ENCODE data around the gene DNMT3L. TPM values are rescaled to one million over a fixed set of nuclear protein-coding genes. Genes with fewer than 3 reads are reported as not detected.
"Not testable (repeated sequence)": the region's sequence is repeated elsewhere in the genome, so short reads cannot be mapped to it uniquely, and the experiment has no call there.

DNMT3L gene
- total RNA-seq, 1 donor from 2014 or later: 1.1 TPM

- DNase-seq (ENCODE audit: low spot score); ATAC-seq: not testable (repeated sequence)
Observed at GRCh38 chr21:44202590-44203299, 59.0 kb downstream of the DNMT3L start.

- ATAC-seq; DNase-seq (ENCODE audit: low spot score): not testable (repeated sequence)
Observed at GRCh38 chr21:44199997-44200396, 61.7 kb downstream of the DNMT3L start.

- DNase-seq (ENCODE audit: low spot score): peak; percentile 16
- no peak for ATAC-seq
Observed at GRCh38 chr21:44199448-44199847, 62.2 kb downstream of the DNMT3L start.

- DNase-seq (ENCODE audit: low spot score); ATAC-seq: not testable (repeated sequence)
Observed at GRCh38 chr21:44197156-44197516, 64.6 kb downstream of the DNMT3L start.

Other genes starting within 250 kb of the DNMT3L start
- 21.2 TPM for gene TRAPPC10, start 249.6 kb downstream of the DNMT3L start, total RNA-seq
- 4.8 TPM for gene PWP2, start 154.5 kb downstream of the DNMT3L start, total RNA-seq
- gene GATD3, start 128.2 kb downstream of the DNMT3L start, total RNA-seq: 41.2 TPM
- gene ICOSLG, start 21.0 kb downstream of the DNMT3L start, total RNA-seq: 3.8 TPM
- gene AIRE, start 24.0 kb upstream of the DNMT3L start, total RNA-seq: not detected
- gene PFKL, start 38.2 kb upstream of the DNMT3L start, total RNA-seq: 97.6 TPM
- 13.9 TPM for gene CFAP410, start 77.5 kb upstream of the DNMT3L start, total RNA-seq
- gene TRPM2, start 91.7 kb upstream of the DNMT3L start, total RNA-seq: 1.4 TPM
- gene LRRC3, start 193.6 kb upstream of the DNMT3L start, total RNA-seq: 22.0 TPM